Peyer's patch (tissue), 4 donors: Measurements from ENCODE around the gene GNG13.

Experiments used
- POLR2A ChIP-seq, 2 donors: fragments of 450-650 bp; IDR thresholded peaks; one replicate each; pipeline ENCODE4 v1.5.1; 2017; ENCODE audit warnings: antibody characterized with exemption in 2 of 2, mild to moderate bottlenecking in 2 of 2, moderate library complexity in 2 of 2
- TF ChIP-seq, protein P1 (sequence below), 6 experiments: fragments of 450-650 bp in 4 of 6; fragments of 200-600 bp in 2 of 6; sonication (generic) in 1 of 6; IDR thresholded peaks; one replicate each; pipeline ENCODE4 v1.5.1; 2017 to 2019; ENCODE audit warnings: antibody characterized with exemption in 6 of 6, mild to moderate bottlenecking in 3 of 6, moderate library complexity in 1 of 6

- TF ChIP-seq, protein P1, sequence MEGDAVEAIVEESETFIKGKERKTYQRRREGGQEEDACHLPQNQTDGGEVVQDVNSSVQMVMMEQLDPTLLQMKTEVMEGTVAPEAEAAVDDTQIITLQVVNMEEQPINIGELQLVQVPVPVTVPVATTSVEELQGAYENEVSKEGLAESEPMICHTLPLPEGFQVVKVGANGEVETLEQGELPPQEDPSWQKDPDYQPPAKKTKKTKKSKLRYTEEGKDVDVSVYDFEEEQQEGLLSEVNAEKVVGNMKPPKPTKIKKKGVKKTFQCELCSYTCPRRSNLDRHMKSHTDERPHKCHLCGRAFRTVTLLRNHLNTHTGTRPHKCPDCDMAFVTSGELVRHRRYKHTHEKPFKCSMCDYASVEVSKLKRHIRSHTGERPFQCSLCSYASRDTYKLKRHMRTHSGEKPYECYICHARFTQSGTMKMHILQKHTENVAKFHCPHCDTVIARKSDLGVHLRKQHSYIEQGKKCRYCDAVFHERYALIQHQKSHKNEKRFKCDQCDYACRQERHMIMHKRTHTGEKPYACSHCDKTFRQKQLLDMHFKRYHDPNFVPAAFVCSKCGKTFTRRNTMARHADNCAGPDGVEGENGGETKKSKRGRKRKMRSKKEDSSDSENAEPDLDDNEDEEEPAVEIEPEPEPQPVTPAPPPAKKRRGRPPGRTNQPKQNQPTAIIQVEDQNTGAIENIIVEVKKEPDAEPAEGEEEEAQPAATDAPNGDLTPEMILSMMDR (IDR thresholded peaks at IDR 0.05), result no peak
- no peak for TF ChIP-seq POLR2A (IDR thresholded peaks at IDR 0.05)
Observed at GRCh38 chr16:779561-779960, 21.0 kb downstream of the GNG13 start.
